Measurements from ENCODE around the gene CEP131. TPM values are rescaled to one million over a fixed set of nuclear protein-coding genes. Genes with fewer than 3 reads are reported as not detected.

CEP131 gene
- total and polyA plus RNA-seq, 2 of the 8 experiments (the other 6 are each of a cell fraction or from before 2014, with no cell fraction given) = 5.9 to 23.2 TPM

GRCh38 chr17:81173762-81174155 lies 49.0 kb downstream of the CEP131 start (continued):
- TF ChIP-seq SRF (IDR thresholded peaks at IDR 0.05; ENCODE audit: low read depth, low read length) (no peak), RXRA (IDR thresholded peaks at IDR 0.05; ENCODE audit: insufficient read depth, low read depth, low read length) (no peak), TAF1 (IDR thresholded peaks at IDR 0.05; ENCODE audit: low read depth, low read length) (no peak), RBBP5 (IDR thresholded peaks at IDR 0.05; ENCODE audit: borderline replicate concordance, low read depth, low read length) (no peak), POLR2A (IDR thresholded peaks at IDR 0.05; ENCODE audit: control extremely low read depth in 1 of 2, low read depth in 2 of 2, low read length in 2 of 2) (no peak)

Measured in H1 (cell line).